A549 (cell line): ENCODE data around the gene GPS2. TPM values are rescaled to one million over a fixed set of nuclear protein-coding genes. Genes with fewer than 3 reads are reported as not detected.

Experiments used
- BHLHE40 ChIP-seq: IDR thresholded peaks from 2 replicates; pipeline ENCODE4 v1.6.1; 2012; ENCODE audit warnings: low read depth, low read length, inconsistent platforms
- CBX2 ChIP-seq: fragments of 200-600 bp; sonication (generic); IDR thresholded peaks from 2 replicates; pipeline ENCODE4 v1.6.1; 2016; ENCODE audit warnings: low read depth, mild to moderate bottlenecking, borderline replicate concordance
- CHD4 ChIP-seq: fragments of 200-600 bp; sonication (generic); IDR thresholded peaks from 2 replicates; pipeline ENCODE4 v1.6.1; 2016; ENCODE audit warnings: antibody characterized with exemption, mild to moderate bottlenecking, borderline replicate concordance
- CTCF ChIP-seq: fragments of >200 bp; sonication (Bioruptor Twin); formaldehyde crosslinking; IDR thresholded peaks from 3 replicates; pipeline ENCODE4 v1.5.1; 2016
- ELK1 ChIP-seq: fragments of 150-350 bp; IDR thresholded peaks from 2 replicates; pipeline ENCODE4 v1.6.1; 2014; ENCODE audit warnings: low read depth, mild to moderate bottlenecking, low read length
- FOSB ChIP-seq: fragments of 250-450 bp; sonication (Bioruptor Pico); IDR thresholded peaks from 2 replicates; pipeline ENCODE4 v1.5.0; 2020; ENCODE audit warnings: mild to moderate bottlenecking, moderate library complexity
- HDAC2 ChIP-seq: fragments of 200-600 bp; sonication (generic); IDR thresholded peaks from 2 replicates; pipeline ENCODE4 v1.6.1; 2016
- HES2 ChIP-seq: fragments of >200 bp; sonication (Bioruptor Twin); formaldehyde crosslinking; IDR thresholded peaks from 2 replicates; pipeline ENCODE4 v1.6.1; 2016
- HEYL ChIP-seq: fragments of 250-450 bp; sonication (Bioruptor Pico); IDR thresholded peaks from 2 replicates; pipeline ENCODE4 v1.8.0; 2021; ENCODE audit warnings: mild to moderate bottlenecking, moderate library complexity
- HOXB5 ChIP-seq: fragments of 250-450 bp; sonication (Bioruptor Pico); IDR thresholded peaks from 2 replicates; pipeline ENCODE4 v1.5.0; 2020; ENCODE audit warnings: mild to moderate bottlenecking, moderate library complexity
- JUNB ChIP-seq: fragments of >200 bp; sonication (Bioruptor Twin); formaldehyde crosslinking; IDR thresholded peaks from 2 replicates; pipeline ENCODE4 v1.6.1; 2016
- MYC ChIP-seq: IDR thresholded peaks from 2 replicates; pipeline ENCODE4 v1.6.1; 2012; ENCODE audit warnings: mild to moderate bottlenecking, inconsistent platforms, low read length, improper control_type of control experiment, borderline replicate concordance
- NFE2L2 ChIP-seq: fragments of 150-350 bp; conservative IDR thresholded peaks from 2 replicates; pipeline ENCODE4 v1.6.1; 2014; ENCODE audit warnings: low read length
- NPAS2 ChIP-seq: fragments of 250-450 bp; sonication (Bioruptor Pico); IDR thresholded peaks from 2 replicates; pipeline ENCODE4 v1.8.0; 2022; ENCODE audit warnings: mild to moderate bottlenecking, moderate library complexity, borderline replicate concordance
- NR3C1 ChIP-seq: fragments of >200 bp; sonication (Bioruptor Twin); formaldehyde crosslinking; IDR thresholded peaks from 3 replicates; pipeline ENCODE4 v1.6.1; 2017
- PBX3 ChIP-seq: IDR thresholded peaks from 2 replicates; pipeline ENCODE4 v1.6.1; 2012
- PHF8 ChIP-seq: fragments of 200-600 bp; sonication (generic); IDR thresholded peaks from 2 replicates; pipeline ENCODE4 v1.6.1; 2016; ENCODE audit warnings: low read depth, mild to moderate bottlenecking, antibody characterized with exemption, moderate library complexity, borderline replicate concordance
- RFX5 ChIP-seq: fragments of 450-650 bp; IDR thresholded peaks from 2 replicates; pipeline ENCODE4 v1.7.1; 2014; ENCODE audit warnings: antibody characterized with exemption, mild to moderate bottlenecking, moderate library complexity
- RNF2 ChIP-seq: fragments of 200-600 bp; sonication (generic); IDR thresholded peaks from 2 replicates; pipeline ENCODE4 v1.6.1; 2016; ENCODE audit warnings: low read depth, mild to moderate bottlenecking, antibody characterized with exemption, moderate library complexity, borderline replicate concordance
- SREBF2 ChIP-seq: fragments of 450-650 bp; IDR thresholded peaks from 2 replicates; pipeline ENCODE4 v1.6.1; 2014; ENCODE audit warnings: mild to moderate bottlenecking, moderate library complexity
- polyA plus RNA-seq, 4 experiments: library from polyadenylated mRNA; depleted of rRNA in 3 of 4; stranded (reverse); fragments of >200 nt; fragmentation: RNase III in 1 of 4; extraction: RNeasy Plus Mini Kit Qiagen cat#74134 plus additional on column Dnase treatment in 1 of 4; gene quantifications; 2 replicates in 3 of 4; 3 replicates in 1 of 4; pipeline ENCODE4 v1.2.3, GENCODE V29; 2011 to 2017
- TF ChIP-seq, protein P1 (sequence below): fragments of 250-450 bp; sonication (Bioruptor Pico); IDR thresholded peaks from 2 replicates; pipeline ENCODE4 v1.5.0; 2021; ENCODE audit warnings: mild to moderate bottlenecking, moderate library complexity, borderline replicate concordance
- TF ChIP-seq, protein P2 (sequence below): fragments of 450-650 bp; IDR thresholded peaks from 2 replicates; pipeline ENCODE4 v1.6.1; 2014; ENCODE audit warnings: antibody characterized with exemption

GPS2 gene
- polyA plus RNA-seq, 2 of the 4 experiments (the other 2 are of a cell fraction) = 61.7 to 158 TPM

- TF ChIP-seq, protein P1, sequence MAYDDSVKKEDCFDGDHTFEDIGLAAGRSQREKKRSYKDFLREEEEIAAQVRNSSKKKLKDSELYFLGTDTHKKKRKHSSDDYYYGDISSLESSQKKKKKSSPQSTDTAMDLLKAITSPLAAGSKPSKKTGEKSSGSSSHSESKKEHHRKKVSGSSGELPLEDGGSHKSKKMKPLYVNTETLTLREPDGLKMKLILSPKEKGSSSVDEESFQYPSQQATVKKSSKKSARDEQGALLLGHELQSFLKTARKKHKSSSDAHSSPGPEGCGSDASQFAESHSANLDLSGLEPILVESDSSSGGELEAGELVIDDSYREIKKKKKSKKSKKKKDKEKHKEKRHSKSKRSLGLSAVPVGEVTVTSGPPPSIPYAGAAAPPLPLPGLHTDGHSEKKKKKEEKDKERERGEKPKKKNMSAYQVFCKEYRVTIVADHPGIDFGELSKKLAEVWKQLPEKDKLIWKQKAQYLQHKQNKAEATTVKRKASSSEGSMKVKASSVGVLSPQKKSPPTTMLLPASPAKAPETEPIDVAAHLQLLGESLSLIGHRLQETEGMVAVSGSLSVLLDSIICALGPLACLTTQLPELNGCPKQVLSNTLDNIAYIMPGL (CRISPR knock-in tag) = no peak; the same call in 1 of the 2 replicates
- no peak for TF ChIP-seq NR3C1
- no peak for TF ChIP-seq HES2
- no peak for TF ChIP-seq ELK1
- no peak for TF ChIP-seq HEYL (CRISPR knock-in tag)
- TF ChIP-seq MYC = peak; percentile 99
- TF ChIP-seq PHF8 = peak; percentile 57
- TF ChIP-seq HOXB5 (CRISPR knock-in tag) = no peak
- peak; percentile 10; the same call in 1 of the 2 replicates for TF ChIP-seq PBX3
- TF ChIP-seq, protein P2, sequence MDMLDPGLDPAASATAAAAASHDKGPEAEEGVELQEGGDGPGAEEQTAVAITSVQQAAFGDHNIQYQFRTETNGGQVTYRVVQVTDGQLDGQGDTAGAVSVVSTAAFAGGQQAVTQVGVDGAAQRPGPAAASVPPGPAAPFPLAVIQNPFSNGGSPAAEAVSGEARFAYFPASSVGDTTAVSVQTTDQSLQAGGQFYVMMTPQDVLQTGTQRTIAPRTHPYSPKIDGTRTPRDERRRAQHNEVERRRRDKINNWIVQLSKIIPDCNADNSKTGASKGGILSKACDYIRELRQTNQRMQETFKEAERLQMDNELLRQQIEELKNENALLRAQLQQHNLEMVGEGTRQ = no peak
- TF ChIP-seq CTCF = no peak
- TF ChIP-seq CHD4 = no peak
- TF ChIP-seq BHLHE40 = no peak
- TF ChIP-seq HDAC2 = no peak
- TF ChIP-seq SREBF2 = no peak
- no peak for TF ChIP-seq JUNB
- TF ChIP-seq RFX5 = no peak
- no peak for TF ChIP-seq CBX2
- no peak for TF ChIP-seq NPAS2 (CRISPR knock-in tag)
- peak; percentile 80; the same call in 1 of the 2 replicates for TF ChIP-seq FOSB (CRISPR knock-in tag)
- no peak for TF ChIP-seq NFE2L2
- no peak for TF ChIP-seq RNF2
These were observed 7.2 kb downstream of the GPS2 start (continued) for GRCh38 chr17:7307686-7308624.
